SK-N-SH treated with all-trans-retinoic acid at 6 μM for 48 hours (cell line): ENCODE data around the gene ARHGEF33.

Experiments
- ATAC-seq: fragments of 200-7000 bp; cut with Tn5 transposase; 3 replicates; pipeline ENCODE4 v1.9.1; 2020; ENCODE audit warnings: mild to moderate bottlenecking, moderate library complexity
- ARNTL ChIP-seq: fragments of 450-650 bp; formaldehyde crosslinking; IDR thresholded peaks from 2 replicates; pipeline ENCODE4 v1.5.0; 2020; ENCODE audit warnings: low read depth, mild to moderate bottlenecking, moderate library complexity, borderline replicate concordance
- BACH2 ChIP-seq: fragments of 250-450 bp; sonication (Bioruptor Pico); IDR thresholded peaks from 2 replicates; pipeline ENCODE4 v1.9.0; 2021; ENCODE audit warnings: mild to moderate bottlenecking, borderline replicate concordance
- CREB5 ChIP-seq: fragments of 250-450 bp; sonication (Bioruptor Pico); IDR thresholded peaks from 2 replicates; pipeline ENCODE4 v1.5.1; 2020; ENCODE audit warnings: low read depth, mild to moderate bottlenecking, moderate library complexity
- CSDC2 ChIP-seq: fragments of 250-450 bp; sonication (Bioruptor Pico); IDR thresholded peaks from 2 replicates; pipeline ENCODE4 v1.5.0; 2020; ENCODE audit warnings: mild to moderate bottlenecking, moderate library complexity
- CSRNP3 ChIP-seq: fragments of 250-450 bp; sonication (Bioruptor Pico); IDR thresholded peaks from 2 replicates; pipeline ENCODE4 v1.5.1; 2021; ENCODE audit warnings: mild to moderate bottlenecking, moderate library complexity
- ESRRG ChIP-seq: fragments of 250-450 bp; sonication (Bioruptor Pico); IDR thresholded peaks from 2 replicates; pipeline ENCODE4 v1.6.1; 2021; ENCODE audit warnings: mild to moderate bottlenecking
- GLIS3 ChIP-seq: fragments of 250-450 bp; sonication (Bioruptor Pico); IDR thresholded peaks from 2 replicates; pipeline ENCODE4 v1.5.0; 2020; ENCODE audit warnings: mild to moderate bottlenecking, moderate library complexity
- OSR1 ChIP-seq: fragments of 250-450 bp; sonication (Bioruptor Pico); IDR thresholded peaks from 2 replicates; pipeline ENCODE4 v1.8.0; 2022; ENCODE audit warnings: moderate library complexity, mild to moderate bottlenecking, inconsistent platforms
- PATZ1 ChIP-seq: fragments of 250-450 bp; sonication (Bioruptor Pico); IDR thresholded peaks from 2 replicates; pipeline ENCODE4 v1.8.0; 2020; ENCODE audit warnings: mild to moderate bottlenecking, moderate library complexity, borderline replicate concordance
- RARB ChIP-seq: fragments of 250-450 bp; sonication (Bioruptor Pico); IDR thresholded peaks from 2 replicates; pipeline ENCODE4 v1.8.0; 2021; ENCODE audit warnings: mild to moderate bottlenecking, moderate library complexity
- SNAI2 ChIP-seq: fragments of 250-450 bp; sonication (Bioruptor Pico); IDR thresholded peaks from 2 replicates; pipeline ENCODE4 v1.5.0; 2020; ENCODE audit warnings: mild to moderate bottlenecking, moderate library complexity
- TCF4 ChIP-seq: fragments of 250-450 bp; sonication (Bioruptor Pico); IDR thresholded peaks from 2 replicates; pipeline ENCODE4 v1.8.0; 2021; ENCODE audit warnings: mild to moderate bottlenecking, moderate library complexity, borderline replicate concordance
- TOX ChIP-seq: fragments of 250-450 bp; sonication (Bioruptor Pico); IDR thresholded peaks from 2 replicates; pipeline ENCODE4 v1.8.0; 2021; ENCODE audit warnings: mild to moderate bottlenecking, moderate library complexity, borderline replicate concordance
- TSHZ2 ChIP-seq: fragments of 250-450 bp; sonication (Bioruptor Pico); IDR thresholded peaks from 2 replicates; pipeline ENCODE4 v1.5.0; 2020; ENCODE audit warnings: mild to moderate bottlenecking, moderate library complexity
- ZC3H10 ChIP-seq: fragments of 250-450 bp; sonication (Bioruptor Pico); IDR thresholded peaks from 2 replicates; pipeline ENCODE4 v1.5.1; 2021; ENCODE audit warnings: mild to moderate bottlenecking, moderate library complexity
- ZFP3 ChIP-seq: fragments of 250-450 bp; sonication (Bioruptor Pico); IDR thresholded peaks from 2 replicates; pipeline ENCODE4 v1.5.0; 2020; ENCODE audit warnings: mild to moderate bottlenecking, moderate library complexity
- ZFP30 ChIP-seq: fragments of 450-650 bp; formaldehyde crosslinking; IDR thresholded peaks from 2 replicates; pipeline ENCODE4 v1.5.0; 2022; ENCODE audit warnings: mild to moderate bottlenecking, moderate library complexity
- ZNF565 ChIP-seq: fragments of 450-650 bp; formaldehyde crosslinking; conservative IDR thresholded peaks from 2 replicates; pipeline ENCODE4 v1.5.0; 2020; ENCODE audit warnings: low read depth, mild to moderate bottlenecking, moderate library complexity
- ZNF70 ChIP-seq: fragments of 450-650 bp; formaldehyde crosslinking; IDR thresholded peaks from 2 replicates; pipeline ENCODE4 v1.5.0; 2020; ENCODE audit warnings: mild to moderate bottlenecking, moderate library complexity
- ZNF8 ChIP-seq: fragments of 450-650 bp; formaldehyde crosslinking; IDR thresholded peaks from 2 replicates; pipeline ENCODE4 v1.5.0; 2020; ENCODE audit warnings: mild to moderate bottlenecking, moderate library complexity

Gene ARHGEF33

GRCh38 chr2:38863061-38863695 is 26.5 kb upstream of the ARHGEF33 start:
- ATAC-seq, result no peak
- no peak for TF ChIP-seq ZNF70 (CRISPR knock-in tag)
- TF ChIP-seq TSHZ2 (CRISPR knock-in tag), result 0 out of 2 replicates have a peak, but pooled peaks have one; percentile 14

- TF ChIP-seq ZFP3 (CRISPR knock-in tag) (no peak), PATZ1 (CRISPR knock-in tag) (no peak), SNAI2 (no peak), TSHZ2 (CRISPR knock-in tag) (no peak), GLIS3 (CRISPR knock-in tag) (no peak), ZNF565 (no peak), CSDC2 (no peak), ARNTL (no peak)
- no peak for ATAC-seq
These were observed 22.8 kb upstream of the ARHGEF33 start for GRCh38 chr2:38866773-38867443.

GRCh38 chr2:38871432-38871831 is 18.2 kb upstream of the ARHGEF33 start:
- no peak for TF ChIP-seq ZNF565
- TF ChIP-seq ZFP3 (CRISPR knock-in tag), result no peak
- TF ChIP-seq ARNTL, result no peak
- no peak for TF ChIP-seq BACH2 (CRISPR knock-in tag)
- no peak for TF ChIP-seq SNAI2
- TF ChIP-seq CSRNP3, result no peak
- no peak for TF ChIP-seq TOX (CRISPR knock-in tag)
- no peak for TF ChIP-seq PATZ1 (CRISPR knock-in tag)
- TF ChIP-seq CREB5, result no peak
- TF ChIP-seq CSDC2, result no peak
- TF ChIP-seq ZNF8 (CRISPR knock-in tag), result no peak
- TF ChIP-seq ZFP30 (CRISPR knock-in tag), result no peak
- no peak for TF ChIP-seq TCF4 (CRISPR knock-in tag)
- TF ChIP-seq TSHZ2 (CRISPR knock-in tag), result no peak
- no peak for TF ChIP-seq ZC3H10 (CRISPR knock-in tag)
- no peak for TF ChIP-seq ESRRG (CRISPR knock-in tag)
- TF ChIP-seq RARB (CRISPR knock-in tag), result no peak
- no peak for TF ChIP-seq OSR1 (CRISPR knock-in tag)
- ATAC-seq, result no peak
